Fibroblast of villous mesenchyme (primary cell): ENCODE measurements around the gene LDLR. TPM values are rescaled to one million over a fixed set of nuclear protein-coding genes. Genes with fewer than 3 reads are reported as not detected.

Source experiments
- DNase-seq: peaks from one replicate; pipeline ENCODE4 v3.0.0-alpha.2; 2010; ENCODE audit warnings: low read depth
- H3K4me3 ChIP-seq: 2 replicates; pipeline ENCODE4 v1.5.1; 2011; ENCODE audit warnings: low read depth, mild to moderate bottlenecking, low read length
- total RNA-seq: library from RNA; depleted of rRNA; stranded (reverse); fragments of >200 nt; gene quantifications from 2 replicates; pipeline ENCODE4 v1.2.3, GENCODE V29; 2012
- TF ChIP-seq, protein P1 (sequence below): IDR thresholded peaks from 2 replicates; pipeline ENCODE4 v1.5.1; 2012; ENCODE audit warnings: low read depth, mild to moderate bottlenecking, low read length; ENCODE audit not compliant: insufficient read depth

LDLR gene
- total RNA-seq, 1 donor: 392 TPM

GRCh38 chr19:11181488-11181887 lies 92.2 kb downstream of the LDLR start:
- no peak for DNase-seq
- TF ChIP-seq, protein P1, sequence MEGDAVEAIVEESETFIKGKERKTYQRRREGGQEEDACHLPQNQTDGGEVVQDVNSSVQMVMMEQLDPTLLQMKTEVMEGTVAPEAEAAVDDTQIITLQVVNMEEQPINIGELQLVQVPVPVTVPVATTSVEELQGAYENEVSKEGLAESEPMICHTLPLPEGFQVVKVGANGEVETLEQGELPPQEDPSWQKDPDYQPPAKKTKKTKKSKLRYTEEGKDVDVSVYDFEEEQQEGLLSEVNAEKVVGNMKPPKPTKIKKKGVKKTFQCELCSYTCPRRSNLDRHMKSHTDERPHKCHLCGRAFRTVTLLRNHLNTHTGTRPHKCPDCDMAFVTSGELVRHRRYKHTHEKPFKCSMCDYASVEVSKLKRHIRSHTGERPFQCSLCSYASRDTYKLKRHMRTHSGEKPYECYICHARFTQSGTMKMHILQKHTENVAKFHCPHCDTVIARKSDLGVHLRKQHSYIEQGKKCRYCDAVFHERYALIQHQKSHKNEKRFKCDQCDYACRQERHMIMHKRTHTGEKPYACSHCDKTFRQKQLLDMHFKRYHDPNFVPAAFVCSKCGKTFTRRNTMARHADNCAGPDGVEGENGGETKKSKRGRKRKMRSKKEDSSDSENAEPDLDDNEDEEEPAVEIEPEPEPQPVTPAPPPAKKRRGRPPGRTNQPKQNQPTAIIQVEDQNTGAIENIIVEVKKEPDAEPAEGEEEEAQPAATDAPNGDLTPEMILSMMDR: no peak
- H3K4me3 ChIP-seq: no peak overlapping the region

Other genes starting within 250 kb of the LDLR start
- 0.43 TPM in 1 of 2 replicates, not detected in the other for gene C19orf38, start 241.0 kb upstream of the LDLR start, total RNA-seq
- 38.0 and 40.6 TPM in 2 replicates for gene CARM1, start 217.9 kb upstream of the LDLR start, total RNA-seq
- gene YIPF2, start 160.8 kb upstream of the LDLR start, total RNA-seq: 112 and 128 TPM in 2 replicates
- 38.7 and 41.0 TPM in 2 replicates for gene TIMM29, start 160.7 kb upstream of the LDLR start, total RNA-seq
- 92.1 and 96.7 TPM in 2 replicates for gene SMARCA4, start 128.4 kb upstream of the LDLR start, total RNA-seq
- 39.7 and 44.5 TPM in 2 replicates for gene SPC24, start 66.3 kb downstream of the LDLR start, total RNA-seq
- gene KANK2, start 108.1 kb downstream of the LDLR start, total RNA-seq: 253 and 312 TPM in 2 replicates
- gene ANGPTL8, start 150.2 kb downstream of the LDLR start, total RNA-seq: not detected in 2 replicates
- 21.2 and 28.7 TPM in 2 replicates for gene DOCK6, start 173.1 kb downstream of the LDLR start, total RNA-seq
- gene TSPAN16, start 206.7 kb downstream of the LDLR start, total RNA-seq: not detected in 2 replicates